SH-SY5Y (cell line): ENCODE data around the gene LRMDA.

Experiments used
- GATA2 ChIP-seq: IDR thresholded peaks from 2 replicates; pipeline ENCODE4 v1.6.1; 2011; ENCODE audit warnings: mild to moderate bottlenecking, low read depth, low read length
- GATA3 ChIP-seq: IDR thresholded peaks from 2 replicates; pipeline ENCODE4 v1.6.1; 2011; ENCODE audit warnings: low read depth, mild to moderate bottlenecking, low read length, moderate library complexity

The LRMDA gene

DNA sequence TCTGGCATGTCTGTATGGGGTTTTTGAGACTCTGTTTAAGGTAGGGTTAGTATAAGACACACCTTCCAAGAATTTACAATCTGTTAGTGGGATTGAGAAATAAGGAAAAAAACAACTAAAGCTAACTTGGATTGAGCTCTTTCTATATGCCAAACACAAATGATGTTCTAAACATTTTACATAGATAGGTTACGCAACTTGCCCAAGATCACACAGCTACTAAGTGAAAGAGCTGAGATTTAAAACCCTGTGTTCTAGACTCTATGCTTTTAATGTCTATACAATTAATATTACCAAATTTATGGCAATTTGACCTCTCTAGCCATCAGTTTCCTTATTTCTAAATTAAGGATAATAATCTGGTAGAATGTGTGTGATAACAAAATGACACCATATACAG lies 1056.2 kb downstream of the LRMDA start:
- no peak for TF ChIP-seq GATA3
- TF ChIP-seq GATA2 = no peak

DNA sequence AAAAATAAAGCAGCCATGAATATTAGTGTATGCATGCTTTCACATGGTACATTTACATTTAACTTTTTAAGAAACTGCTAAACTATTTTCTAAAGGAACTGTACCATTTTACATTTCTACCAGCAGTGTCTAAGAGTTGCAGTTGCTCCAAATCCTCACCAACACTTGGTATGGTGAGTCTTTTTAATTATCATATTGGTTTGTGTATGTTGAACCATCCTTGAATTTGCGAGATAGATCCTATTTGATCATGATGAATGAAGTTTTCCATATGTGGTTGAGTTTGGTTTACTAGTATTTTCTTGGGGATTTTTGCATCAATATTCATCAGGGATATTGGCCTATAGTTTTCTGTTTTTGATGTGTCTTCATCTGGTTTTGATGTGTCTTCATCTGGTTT lies 1057.2 kb downstream of the LRMDA start:
- TF ChIP-seq GATA3 (no peak), GATA2 (no peak)

GRCh38 chr10:76491216-76491615 lies 1059.8 kb downstream of the LRMDA start:
- TF ChIP-seq GATA3 (no peak), GATA2 (no peak)

DNA sequence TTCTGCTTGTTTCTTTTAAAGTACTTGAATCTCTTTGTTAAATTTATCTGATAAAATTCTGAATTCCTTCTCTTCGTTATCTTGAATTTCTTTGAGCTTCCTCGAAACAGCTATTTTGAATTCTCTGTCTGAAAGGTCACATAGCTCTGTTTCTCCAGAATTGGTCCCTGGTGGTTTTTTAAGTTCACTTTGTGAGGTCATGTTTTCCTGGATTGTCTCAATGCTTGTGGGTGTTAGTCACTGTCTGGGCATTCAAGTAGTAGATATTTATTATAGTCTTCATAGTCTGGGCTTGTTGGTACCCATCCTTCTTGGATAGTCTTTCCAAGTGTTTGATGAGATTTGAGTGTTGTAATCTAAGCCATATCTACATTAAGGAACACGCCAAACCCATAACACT lies 1060.6 kb downstream of the LRMDA start:
- no peak for TF ChIP-seq GATA3
- TF ChIP-seq GATA2 = no peak

GRCh38 chr10:76492678-76493472 lies 1061.5 kb downstream of the LRMDA start:
- TF ChIP-seq GATA2 (no peak), GATA3 (no peak)

DNA sequence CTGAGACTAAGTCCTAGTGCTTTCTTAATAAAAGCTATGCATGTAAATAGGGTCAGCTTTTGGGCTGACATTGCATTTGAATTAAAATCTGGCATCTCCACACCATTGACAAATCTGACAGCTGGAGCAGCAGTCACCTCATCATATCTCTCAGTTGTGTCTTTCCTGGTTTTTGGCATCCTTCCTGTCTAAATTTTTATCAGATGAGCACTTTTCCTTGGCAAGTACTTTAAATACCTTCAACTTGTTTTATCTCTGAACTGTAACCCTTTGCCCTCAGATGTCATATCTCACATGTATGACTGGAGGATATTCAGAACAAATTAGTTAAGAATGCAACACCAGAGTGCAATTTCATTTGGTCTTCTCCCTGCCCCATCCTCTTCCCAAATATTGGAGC lies 1066.2 kb downstream of the LRMDA start:
- no peak for TF ChIP-seq GATA2
- TF ChIP-seq GATA3 = no peak

GRCh38 chr10:76504823-76505222 lies 1073.4 kb downstream of the LRMDA start:
- TF ChIP-seq GATA3 (no peak), GATA2 (no peak)

DNA sequence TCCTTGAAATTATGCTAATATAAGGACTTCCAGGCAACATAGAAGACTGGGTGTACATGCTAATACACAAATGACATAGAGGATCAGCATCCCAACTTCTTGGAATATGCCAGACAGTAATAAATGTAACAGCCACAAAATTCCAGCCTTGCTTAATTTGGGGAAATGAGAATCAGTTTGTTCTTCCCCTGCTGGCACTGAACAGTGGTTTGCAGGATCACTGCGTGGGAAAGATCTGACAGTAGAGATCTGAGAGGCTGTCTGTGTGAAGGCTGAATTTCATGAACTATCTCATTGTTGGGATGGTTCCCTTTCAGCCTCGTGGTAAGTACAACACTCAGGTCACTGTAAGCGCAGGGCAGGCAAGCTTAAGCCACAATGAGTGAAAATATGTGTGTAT lies 1078.0 kb downstream of the LRMDA start:
- TF ChIP-seq GATA3 = no peak
- TF ChIP-seq GATA2 = no peak

DNA sequence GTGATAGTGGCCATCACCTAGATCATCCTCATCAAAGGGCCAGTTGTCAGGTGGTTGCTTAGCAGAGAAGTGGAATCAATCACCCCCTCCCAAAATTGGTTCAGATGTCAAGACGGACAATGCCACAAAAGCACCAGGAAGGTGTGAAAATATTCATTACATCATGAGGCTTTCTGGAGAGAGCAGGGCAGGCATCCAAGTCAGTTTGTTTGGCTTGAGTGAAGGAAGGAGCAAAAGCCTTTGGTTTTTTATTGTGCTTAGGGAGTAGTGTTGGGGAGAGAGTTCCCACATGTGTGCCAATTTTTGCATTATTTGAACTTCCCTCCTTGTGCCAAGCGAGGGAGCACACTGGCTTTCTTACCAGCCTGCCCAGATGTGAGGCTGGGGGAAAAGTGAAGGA lies 1082.9 kb downstream of the LRMDA start:
- no peak for TF ChIP-seq GATA3
- no peak for TF ChIP-seq GATA2

DNA sequence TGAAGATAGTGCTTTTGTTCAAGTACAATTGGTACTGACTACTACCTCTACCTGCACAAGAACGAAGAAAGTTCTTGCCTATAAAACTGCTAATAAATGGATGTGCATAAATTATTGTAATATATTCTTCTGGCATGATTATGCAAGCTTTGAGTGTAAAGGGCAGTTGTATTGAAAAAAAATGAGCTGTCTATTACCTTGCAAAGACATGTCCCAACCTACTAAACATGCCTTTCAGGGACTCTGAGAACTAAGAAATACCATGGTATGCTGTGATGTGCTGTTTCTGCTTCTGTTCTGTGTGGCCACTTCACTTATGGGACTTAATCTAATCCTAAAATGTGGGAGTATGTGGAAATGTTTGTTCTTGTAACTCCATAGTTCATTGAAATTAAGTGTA lies 1083.4 kb downstream of the LRMDA start:
- TF ChIP-seq GATA2 (no peak), GATA3 (no peak)

DNA sequence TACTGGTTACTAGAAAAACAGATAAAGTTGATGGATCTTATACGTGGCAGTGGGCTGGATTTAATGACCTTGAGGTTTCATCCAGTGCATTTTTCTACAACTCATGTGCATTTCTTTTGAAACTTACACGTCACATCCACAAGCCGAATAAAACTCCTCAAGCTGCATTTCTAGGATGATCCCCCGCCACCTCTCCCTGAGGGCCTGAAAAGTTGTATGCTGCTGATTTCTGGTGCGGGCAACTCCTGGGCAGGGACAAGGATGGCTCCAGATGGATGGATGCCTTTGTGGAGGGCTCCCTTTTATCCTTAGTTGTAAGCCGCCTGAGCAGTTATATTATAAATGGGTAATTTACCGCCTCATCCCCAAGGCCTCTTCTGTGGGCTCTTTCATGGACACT lies 1091.1 kb downstream of the LRMDA start:
- TF ChIP-seq GATA3 (no peak), GATA2 (no peak)

GRCh38 chr10:76523246-76523645 lies 1091.8 kb downstream of the LRMDA start:
- TF ChIP-seq GATA3 = no peak
- no peak for TF ChIP-seq GATA2

GRCh38 chr10:76523791-76524351 lies 1092.4 kb downstream of the LRMDA start:
- TF ChIP-seq GATA2 = no peak
- TF ChIP-seq GATA3 = no peak

GRCh38 chr10:76540331-76540730 lies 1108.9 kb downstream of the LRMDA start:
- TF ChIP-seq GATA2 = no peak
- no peak for TF ChIP-seq GATA3

DNA sequence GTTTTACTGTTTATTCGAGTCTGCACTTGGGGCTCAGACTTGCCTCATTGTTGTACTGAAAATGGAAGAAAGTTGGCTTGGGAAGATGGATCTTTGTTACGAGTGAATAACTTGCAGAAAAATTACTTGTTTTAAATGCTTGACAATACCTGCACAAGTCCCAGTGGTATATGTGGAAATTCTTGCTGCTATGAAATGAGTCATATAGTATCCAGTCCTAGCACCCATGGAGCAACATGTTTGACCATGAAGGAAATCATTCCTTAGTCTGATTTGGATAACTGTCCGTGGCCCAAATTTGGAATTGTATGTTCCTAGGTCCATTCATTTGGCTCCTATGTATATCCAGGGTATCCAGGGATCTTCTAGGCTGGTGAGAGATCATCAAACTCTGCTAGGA lies 1109.4 kb downstream of the LRMDA start:
- TF ChIP-seq GATA3 (no peak), GATA2 (no peak)

DNA sequence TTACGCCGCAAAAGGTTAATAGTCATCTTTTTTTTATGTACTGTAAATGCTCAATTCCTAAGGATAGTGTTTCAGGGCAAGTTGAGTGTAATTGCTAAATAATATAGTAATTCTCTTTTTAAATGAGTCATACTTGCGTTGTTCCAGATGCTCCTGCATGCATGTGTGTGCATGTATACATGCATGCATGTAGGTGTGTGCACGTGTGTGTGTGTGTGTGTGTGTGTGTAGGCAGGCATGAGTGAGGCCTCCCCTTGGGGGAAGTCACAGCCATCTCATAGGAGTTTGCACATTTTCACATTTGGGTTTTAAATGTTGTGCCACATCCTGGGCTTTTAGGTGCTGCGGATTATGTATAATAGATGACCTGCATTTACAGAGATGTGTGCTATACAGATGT lies 1110.4 kb downstream of the LRMDA start:
- TF ChIP-seq GATA3 (no peak), GATA2 (no peak)
